HEK293 (cell line): Measurements from ENCODE around the gene TRAF2.
"Not testable (repeated sequence)": the region's sequence is repeated elsewhere in the genome, so short reads cannot be mapped to it uniquely, and the experiment has no call there.

Source experiments
- CTCF ChIA-PET: fragments of 350-600 bp; formaldehyde crosslinking; extraction: SDS; loops from one replicate; lab custom pipeline; 2021; ENCODE audit warnings: antibody characterized with exemption; lab: Yijun Ruan, JAX
- POLR2A ChIA-PET: fragments of 300-600 bp; formaldehyde crosslinking; extraction: SDS; loops from one replicate; lab custom pipeline; 2020; ENCODE audit warnings: antibody characterized with exemption, inconsistent platforms; lab: Yijun Ruan, JAX
- H3K27ac ChIP-seq: fragments of 200-500 bp; sonication (Bioruptor generic); 2 replicates; pipeline ENCODE4 v1.5.1; 2014; ENCODE audit warnings: low read depth, low read length, control low read depth, inconsistent platforms; ENCODE audit errors: extremely low read depth
- H3K36me3 ChIP-seq, 2 experiments: fragments of 200-500 bp in 1 of 2; sonication (Bioruptor generic) in 1 of 2; 1 replicate in 1 of 2; 2 replicates in 1 of 2; pipeline ENCODE4 v1.5.1; 2014 to 2017; ENCODE audit warnings: inconsistent platforms in 2 of 2, low read length in 2 of 2; ENCODE audit not compliant: control insufficient read depth in 2 of 2, insufficient read depth in 1 of 2
- H3K4me1 ChIP-seq: fragments of 200-500 bp; sonication (Bioruptor generic); 2 replicates; pipeline ENCODE4 v1.5.1; 2014; ENCODE audit warnings: mild to moderate bottlenecking, low read length, inconsistent platforms; ENCODE audit not compliant: control insufficient read depth, insufficient read depth
- H3K4me3 ChIP-seq: 2 replicates; pipeline ENCODE4 v1.5.1; 2011; ENCODE audit warnings: low read depth, mild to moderate bottlenecking, control low read depth, low read length, moderate library complexity
- H3K9me3 ChIP-seq: fragments of 200-500 bp; sonication (Bioruptor generic); 2 replicates; pipeline ENCODE4 v1.5.1; 2014; ENCODE audit warnings: low read depth, low read length, inconsistent platforms; ENCODE audit not compliant: control insufficient read depth, insufficient read depth
- KLF16 ChIP-seq: fragments of 450-650 bp; formaldehyde crosslinking; IDR thresholded peaks from 2 replicates; pipeline ENCODE4 v1.5.1; 2017; ENCODE audit warnings: missing biosample characterization, missing genetic modification characterization
- PRDM2 ChIP-seq: fragments of 450-650 bp; formaldehyde crosslinking; IDR thresholded peaks from 2 replicates; pipeline ENCODE4 v1.5.1; 2016; ENCODE audit warnings: missing biosample characterization, missing genetic modification characterization, borderline replicate concordance
- SP2 ChIP-seq: fragments of 450-650 bp; formaldehyde crosslinking; IDR thresholded peaks from 2 replicates; pipeline ENCODE4 v1.5.1; 2016; ENCODE audit warnings: missing biosample characterization, missing genetic modification characterization
- ZBTB20 ChIP-seq: fragments of 450-650 bp; formaldehyde crosslinking; IDR thresholded peaks from 2 replicates; pipeline ENCODE4 v1.5.1; 2016; ENCODE audit warnings: missing biosample characterization, missing genetic modification characterization
- ZBTB48 ChIP-seq: fragments of 450-650 bp; formaldehyde crosslinking; IDR thresholded peaks from 2 replicates; pipeline ENCODE4 v1.5.1; 2016; ENCODE audit warnings: missing biosample characterization, missing genetic modification characterization
- ZNF449 ChIP-seq: fragments of 450-650 bp; formaldehyde crosslinking; IDR thresholded peaks from 2 replicates; pipeline ENCODE4 v1.5.1; 2017; ENCODE audit warnings: missing biosample characterization, mild to moderate bottlenecking, missing genetic modification characterization, moderate library complexity
- ZNF600 ChIP-seq: fragments of 450-650 bp; formaldehyde crosslinking; IDR thresholded peaks from 2 replicates; pipeline ENCODE4 v1.5.1; 2016; ENCODE audit warnings: missing biosample characterization, missing genetic modification characterization
- ZNF692 ChIP-seq: fragments of 450-650 bp; formaldehyde crosslinking; IDR thresholded peaks from 2 replicates; pipeline ENCODE4 v1.5.1; 2016; ENCODE audit warnings: missing biosample characterization, missing genetic modification characterization
- ZNF837 ChIP-seq: fragments of 450-650 bp; formaldehyde crosslinking; IDR thresholded peaks from 2 replicates; pipeline ENCODE4 v1.5.1; 2016; ENCODE audit warnings: missing biosample characterization, missing genetic modification characterization
- ZSCAN30 ChIP-seq: fragments of 450-650 bp; IDR thresholded peaks from 2 replicates; pipeline ENCODE4 v1.5.1; 2018; ENCODE audit warnings: missing biosample characterization, mild to moderate bottlenecking, missing genetic modification characterization, moderate library complexity
- TF ChIP-seq, protein P1 (sequence below): fragments of 450-650 bp; formaldehyde crosslinking; IDR thresholded peaks from 2 replicates; pipeline ENCODE4 v1.5.1; 2016; ENCODE audit warnings: missing biosample characterization, missing genetic modification characterization
- TF ChIP-seq, protein P2 (sequence below): fragments of 450-650 bp; formaldehyde crosslinking; IDR thresholded peaks from 2 replicates; pipeline ENCODE4 v1.5.1; 2016; ENCODE audit warnings: missing biosample characterization, missing genetic modification characterization
- TF ChIP-seq, protein P3 (sequence below): fragments of 450-650 bp; formaldehyde crosslinking; IDR thresholded peaks from 2 replicates; pipeline ENCODE4 v1.5.1; 2016; ENCODE audit warnings: missing biosample characterization, missing genetic modification characterization
- TF ChIP-seq, protein P4 (sequence below): fragments of 450-650 bp; formaldehyde crosslinking; IDR thresholded peaks from 2 replicates; pipeline ENCODE4 v1.5.1; 2016; ENCODE audit warnings: missing biosample characterization, missing genetic modification characterization

Gene TRAF2

GRCh38 chr9:136841646-136842379 is 44.5 kb upstream of the TRAF2 start (continued):
- TF ChIP-seq, protein P1, sequence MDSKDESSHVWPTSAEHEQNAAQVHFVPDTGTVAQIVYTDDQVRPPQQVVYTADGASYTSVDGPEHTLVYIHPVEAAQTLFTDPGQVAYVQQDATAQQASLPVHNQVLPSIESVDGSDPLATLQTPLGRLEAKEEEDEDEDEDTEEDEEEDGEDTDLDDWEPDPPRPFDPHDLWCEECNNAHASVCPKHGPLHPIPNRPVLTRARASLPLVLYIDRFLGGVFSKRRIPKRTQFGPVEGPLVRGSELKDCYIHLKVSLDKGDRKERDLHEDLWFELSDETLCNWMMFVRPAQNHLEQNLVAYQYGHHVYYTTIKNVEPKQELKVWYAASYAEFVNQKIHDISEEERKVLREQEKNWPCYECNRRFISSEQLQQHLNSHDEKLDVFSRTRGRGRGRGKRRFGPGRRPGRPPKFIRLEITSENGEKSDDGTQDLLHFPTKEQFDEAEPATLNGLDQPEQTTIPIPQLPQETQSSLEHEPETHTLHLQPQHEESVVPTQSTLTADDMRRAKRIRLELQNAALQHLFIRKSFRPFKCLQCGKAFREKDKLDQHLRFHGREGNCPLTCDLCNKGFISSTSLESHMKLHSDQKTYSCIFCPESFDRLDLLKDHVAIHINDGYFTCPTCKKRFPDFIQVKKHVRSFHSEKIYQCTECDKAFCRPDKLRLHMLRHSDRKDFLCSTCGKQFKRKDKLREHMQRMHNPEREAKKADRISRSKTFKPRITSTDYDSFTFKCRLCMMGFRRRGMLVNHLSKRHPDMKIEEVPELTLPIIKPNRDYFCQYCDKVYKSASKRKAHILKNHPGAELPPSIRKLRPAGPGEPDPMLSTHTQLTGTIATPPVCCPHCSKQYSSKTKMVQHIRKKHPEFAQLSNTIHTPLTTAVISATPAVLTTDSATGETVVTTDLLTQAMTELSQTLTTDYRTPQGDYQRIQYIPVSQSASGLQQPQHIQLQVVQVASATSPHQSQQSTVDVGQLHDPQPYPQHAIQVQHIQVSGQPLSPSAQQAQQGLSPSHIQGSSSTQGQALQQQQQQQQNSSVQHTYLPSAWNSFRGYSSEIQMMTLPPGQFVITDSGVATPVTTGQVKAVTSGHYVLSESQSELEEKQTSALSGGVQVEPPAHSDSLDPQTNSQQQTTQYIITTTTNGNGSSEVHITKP (tag by site-specific recombination) = peak; percentile 85
- TF ChIP-seq ZNF692 (0 out of 2 replicates have a peak, but pooled peaks have one; percentile 17), PRDM2 (tag by site-specific recombination) (0 out of 2 replicates have a peak, but pooled peaks have one; percentile 20), ZNF837 (tag by site-specific recombination) (peak; percentile 23; the same call in 1 of the 2 replicates), ZNF449 (tag by site-specific recombination) (0 out of 2 replicates have a peak, but pooled peaks have one; percentile 2)

DNA sequence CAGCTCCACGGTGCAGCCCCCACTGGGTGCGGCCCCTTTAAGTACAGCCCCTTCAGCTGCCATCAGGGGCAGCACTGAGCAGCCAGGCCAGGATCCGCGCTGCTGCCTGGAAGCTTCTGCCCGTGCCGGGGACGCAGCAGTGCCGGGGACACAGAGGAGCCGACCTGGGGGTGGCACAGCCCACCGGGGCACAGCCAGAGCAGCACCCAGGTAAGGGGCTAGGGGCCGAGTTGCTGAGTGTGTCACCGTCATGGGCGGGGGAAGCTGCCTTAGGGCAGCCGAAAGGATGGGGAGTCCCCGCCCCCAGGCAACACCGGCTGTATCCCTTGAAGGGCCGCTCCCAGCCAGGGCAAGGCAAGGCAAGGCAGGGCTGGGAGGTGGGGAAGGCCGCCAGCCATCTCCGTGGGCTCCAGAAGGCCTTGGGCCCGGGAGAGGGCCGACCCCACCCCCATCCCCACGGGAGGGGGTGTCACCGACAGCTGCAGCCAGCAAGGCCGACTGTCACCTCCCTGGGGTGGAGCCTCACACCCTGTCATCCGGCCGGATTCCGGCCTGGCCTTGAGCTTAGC is 43.9 kb upstream of the TRAF2 start, which contains the start of gene AJM1:
TSS of gene AJM1 (plus strand) at position 99 of the 569 bp plus-strand sequence. CDS start 1,937 bp downstream, outside the sequence.
- peak within 1 kb of the TSS; percentile 33 for H3K4me3 ChIP-seq
- ChIA-PET POLR2A (interaction anchor here (0.6 to 3.7 kb wide), 11 partner anchors 16 to 381 kb away, joined by 3 to 17 read pairs (median 3); partner anchors contain the start of genes CLIC3, RABL6 and TRAF2), CTCF (interaction anchor here (0.6 to 3.6 kb wide), 40 partner anchors 9 to 1405 kb away, joined by 3 to 27 read pairs (median 4); partner anchors contain the start of genes C8G, LCN15, MAMDC4 and TMEM141)
- H3K27ac ChIP-seq = peak within 1 kb of the TSS; percentile 3; the same call in 1 of the 2 replicates
- H3K36me3 ChIP-seq = peaks cover 0 to 31% of the 10 kb centered on the region in 2 experiments; a peak in 1 of 3 replicates
- H3K9me3 ChIP-seq, H3K4me1 ChIP-seq: not testable (repeated sequence)
- TF ChIP-seq, protein P2, sequence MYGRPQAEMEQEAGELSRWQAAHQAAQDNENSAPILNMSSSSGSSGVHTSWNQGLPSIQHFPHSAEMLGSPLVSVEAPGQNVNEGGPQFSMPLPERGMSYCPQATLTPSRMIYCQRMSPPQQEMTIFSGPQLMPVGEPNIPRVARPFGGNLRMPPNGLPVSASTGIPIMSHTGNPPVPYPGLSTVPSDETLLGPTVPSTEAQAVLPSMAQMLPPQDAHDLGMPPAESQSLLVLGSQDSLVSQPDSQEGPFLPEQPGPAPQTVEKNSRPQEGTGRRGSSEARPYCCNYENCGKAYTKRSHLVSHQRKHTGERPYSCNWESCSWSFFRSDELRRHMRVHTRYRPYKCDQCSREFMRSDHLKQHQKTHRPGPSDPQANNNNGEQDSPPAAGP = peak; percentile 72; the same call in 1 of the 2 replicates
- TF ChIP-seq, protein P3, sequence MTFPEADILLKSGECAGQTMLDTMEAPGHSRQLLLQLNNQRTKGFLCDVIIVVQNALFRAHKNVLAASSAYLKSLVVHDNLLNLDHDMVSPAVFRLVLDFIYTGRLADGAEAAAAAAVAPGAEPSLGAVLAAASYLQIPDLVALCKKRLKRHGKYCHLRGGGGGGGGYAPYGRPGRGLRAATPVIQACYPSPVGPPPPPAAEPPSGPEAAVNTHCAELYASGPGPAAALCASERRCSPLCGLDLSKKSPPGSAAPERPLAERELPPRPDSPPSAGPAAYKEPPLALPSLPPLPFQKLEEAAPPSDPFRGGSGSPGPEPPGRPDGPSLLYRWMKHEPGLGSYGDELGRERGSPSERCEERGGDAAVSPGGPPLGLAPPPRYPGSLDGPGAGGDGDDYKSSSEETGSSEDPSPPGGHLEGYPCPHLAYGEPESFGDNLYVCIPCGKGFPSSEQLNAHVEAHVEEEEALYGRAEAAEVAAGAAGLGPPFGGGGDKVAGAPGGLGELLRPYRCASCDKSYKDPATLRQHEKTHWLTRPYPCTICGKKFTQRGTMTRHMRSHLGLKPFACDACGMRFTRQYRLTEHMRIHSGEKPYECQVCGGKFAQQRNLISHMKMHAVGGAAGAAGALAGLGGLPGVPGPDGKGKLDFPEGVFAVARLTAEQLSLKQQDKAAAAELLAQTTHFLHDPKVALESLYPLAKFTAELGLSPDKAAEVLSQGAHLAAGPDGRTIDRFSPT (tag by site-specific recombination) = peak; percentile 73; the same call in 1 of the 2 replicates
- TF ChIP-seq KLF16 (tag by site-specific recombination) (0 out of 2 replicates have a peak, but pooled peaks have one; percentile 51), ZNF600 (peak; percentile 83), ZBTB48 (peak; percentile 89), SP2 (peak; percentile 56; the same call in 1 of the 2 replicates), ZSCAN30 (tag by site-specific recombination) (peak; percentile 74), ZBTB20 (tag by site-specific recombination) (peak; percentile 58; the same call in 1 of the 2 replicates)
- TF ChIP-seq, protein P4, sequence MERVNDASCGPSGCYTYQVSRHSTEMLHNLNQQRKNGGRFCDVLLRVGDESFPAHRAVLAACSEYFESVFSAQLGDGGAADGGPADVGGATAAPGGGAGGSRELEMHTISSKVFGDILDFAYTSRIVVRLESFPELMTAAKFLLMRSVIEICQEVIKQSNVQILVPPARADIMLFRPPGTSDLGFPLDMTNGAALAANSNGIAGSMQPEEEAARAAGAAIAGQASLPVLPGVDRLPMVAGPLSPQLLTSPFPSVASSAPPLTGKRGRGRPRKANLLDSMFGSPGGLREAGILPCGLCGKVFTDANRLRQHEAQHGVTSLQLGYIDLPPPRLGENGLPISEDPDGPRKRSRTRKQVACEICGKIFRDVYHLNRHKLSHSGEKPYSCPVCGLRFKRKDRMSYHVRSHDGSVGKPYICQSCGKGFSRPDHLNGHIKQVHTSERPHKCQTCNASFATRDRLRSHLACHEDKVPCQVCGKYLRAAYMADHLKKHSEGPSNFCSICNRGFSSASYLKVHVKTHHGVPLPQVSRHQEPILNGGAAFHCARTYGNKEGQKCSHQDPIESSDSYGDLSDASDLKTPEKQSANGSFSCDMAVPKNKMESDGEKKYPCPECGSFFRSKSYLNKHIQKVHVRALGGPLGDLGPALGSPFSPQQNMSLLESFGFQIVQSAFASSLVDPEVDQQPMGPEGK (tag by site-specific recombination) = peak; percentile 91
